Measurements from ENCODE around the gene SLC39A11.
"Not testable (repeated sequence)": the region's sequence is repeated elsewhere in the genome, so short reads cannot be mapped to it uniquely, and the experiment has no call there.

Gene SLC39A11

GRCh38 chr17:72999474-72999873, 93.0 kb downstream of the SLC39A11 start:
- DNase-seq: not testable (repeated sequence)

- no peak for DNase-seq
Measured at GRCh38 chr17:72998343-72998742, 94.1 kb downstream of the SLC39A11 start.

DNA sequence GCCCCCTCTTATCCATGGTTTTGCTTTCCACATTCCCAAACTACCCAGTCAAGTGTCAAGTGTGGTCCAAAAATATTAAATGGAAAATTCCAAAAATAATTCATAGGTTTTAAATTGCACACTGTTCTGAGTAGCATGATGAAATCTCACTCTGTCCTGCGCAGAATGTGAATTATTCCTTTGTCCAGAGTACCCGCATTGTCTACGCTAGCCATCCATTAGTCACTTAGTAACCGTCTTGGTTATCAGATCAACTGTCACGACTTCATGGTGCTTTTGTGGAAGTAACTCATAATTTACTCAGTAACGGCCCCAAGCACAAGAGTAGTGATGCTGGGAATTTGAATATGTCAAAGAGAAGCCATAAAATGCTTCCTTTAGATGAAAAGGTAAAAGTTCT, 94.9 kb downstream of the SLC39A11 start:
- no peak for DNase-seq

DNA sequence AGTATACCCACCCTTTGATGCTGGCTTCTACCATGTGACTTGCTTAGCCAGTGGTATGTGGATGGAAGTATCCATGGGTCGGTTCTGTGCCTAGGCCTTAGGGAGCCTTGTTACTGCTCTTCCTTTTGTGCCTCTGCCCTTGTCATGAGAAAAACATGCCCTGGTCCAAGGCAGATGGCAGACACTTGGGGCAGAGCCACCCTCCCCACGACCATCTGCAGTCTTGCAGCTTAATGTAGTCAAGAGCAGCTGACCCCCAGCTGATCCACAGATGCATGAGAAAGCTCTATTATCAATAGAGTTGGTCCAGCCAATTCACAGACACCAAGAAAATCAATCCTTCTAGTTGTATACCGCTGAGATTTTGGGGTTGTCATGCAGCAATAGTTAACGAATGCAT, 95.7 kb downstream of the SLC39A11 start:
- DNase-seq: no peak

DNA sequence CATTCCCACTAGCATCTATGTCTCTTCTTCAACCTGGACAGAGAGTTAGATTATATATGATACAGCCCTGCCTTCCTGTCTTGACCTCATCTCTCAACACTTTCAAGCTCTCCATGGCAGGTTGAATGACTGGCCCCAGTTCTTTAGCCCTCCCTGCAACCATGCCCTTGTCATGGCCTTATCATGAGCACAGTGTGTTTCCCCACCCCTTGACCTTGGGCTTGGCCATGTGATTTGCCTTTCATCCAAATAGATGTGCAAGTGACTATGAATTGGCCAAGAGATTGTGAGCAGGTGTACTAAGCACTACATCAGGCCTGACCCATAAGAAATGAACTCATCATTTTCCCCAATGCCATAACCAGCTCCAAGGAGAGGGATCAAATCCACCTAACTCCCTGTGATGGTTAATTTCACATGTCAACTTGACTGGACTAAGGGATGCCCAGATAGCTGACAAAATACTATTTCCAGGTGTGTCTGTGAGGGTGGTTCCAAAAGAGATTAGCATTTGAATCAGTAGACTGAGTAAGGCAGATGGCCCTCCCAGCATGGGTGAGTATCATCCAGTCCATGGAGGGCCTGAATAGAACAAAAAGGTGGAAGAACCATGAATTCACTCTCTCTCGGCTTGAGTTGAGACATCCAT, 97.4 kb downstream of the SLC39A11 start:
- no peak for DNase-seq

DNA sequence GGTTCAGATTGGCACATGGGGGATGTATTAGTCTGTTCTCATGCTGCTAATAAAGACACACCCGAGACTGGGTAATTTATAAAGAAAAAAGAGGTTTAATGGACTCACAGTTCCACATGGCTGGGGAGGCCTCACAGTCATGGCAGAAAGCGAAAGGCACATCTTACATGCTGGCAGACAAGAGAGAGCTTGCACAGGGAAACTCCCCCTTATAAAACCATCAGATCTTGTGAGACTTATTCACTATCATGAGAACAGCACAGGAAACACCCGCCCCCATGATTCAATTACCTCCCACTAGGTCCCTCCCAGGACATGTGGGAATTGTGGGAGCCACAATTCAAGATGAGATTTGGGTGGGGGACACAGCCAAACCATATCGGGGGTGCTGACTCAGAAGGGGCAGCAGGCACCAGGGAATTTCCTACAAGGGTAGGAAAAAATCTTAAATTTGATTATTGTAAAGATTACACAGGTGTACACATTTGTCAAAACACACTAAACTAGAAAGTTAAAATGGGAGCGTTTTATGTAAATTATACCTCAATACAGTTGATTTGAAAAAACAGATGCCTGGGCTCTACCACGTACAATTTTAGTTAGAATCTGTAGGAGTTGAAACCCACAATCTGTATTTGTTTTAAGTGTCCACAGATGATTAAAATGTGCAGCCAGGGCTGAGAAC, 99.6 kb downstream of the SLC39A11 start:
- not testable (repeated sequence) for DNase-seq

DNA sequence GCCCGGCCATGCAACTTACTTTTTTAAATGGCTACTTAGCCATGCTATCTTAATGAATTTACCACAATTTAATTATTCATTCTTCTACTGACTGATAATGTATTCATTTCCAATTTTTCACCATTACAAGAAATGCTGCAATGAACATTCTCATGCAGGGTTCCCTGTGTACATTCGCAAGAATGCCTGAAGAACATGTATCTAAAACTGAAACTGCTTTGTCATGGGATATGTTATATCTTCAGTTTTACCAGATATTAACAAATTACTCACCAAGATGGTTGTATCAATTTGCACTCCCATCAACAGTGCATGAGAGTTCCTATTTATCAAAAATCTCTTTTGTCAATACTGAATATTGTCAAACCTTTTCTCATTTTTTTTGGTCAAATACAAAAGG, 100.8 kb downstream of the SLC39A11 start:
- no peak for DNase-seq

DNA sequence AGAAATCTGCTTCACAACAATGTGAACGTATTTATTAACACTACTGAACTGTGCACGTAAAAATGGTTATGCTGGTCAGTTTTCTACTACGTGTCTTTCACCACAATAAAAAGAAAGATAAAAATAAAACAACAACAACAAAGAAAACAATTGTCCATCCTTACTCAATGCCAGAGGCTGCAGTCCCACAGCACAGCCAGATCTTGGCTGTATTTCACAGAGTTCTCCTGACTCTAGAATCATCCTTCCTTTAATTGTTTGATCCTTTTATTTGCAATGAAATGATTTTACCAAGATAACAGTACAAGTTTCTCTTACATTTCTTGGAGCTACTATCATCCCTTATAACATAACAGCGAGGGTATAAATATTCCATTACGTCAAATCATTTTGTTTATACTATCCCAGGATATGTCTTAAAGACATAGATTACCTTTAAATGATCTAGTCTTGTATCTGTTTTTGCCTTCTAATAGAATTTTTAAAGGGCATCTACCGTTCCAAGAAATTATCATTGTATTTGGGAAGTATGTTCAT, 103.3 kb downstream of the SLC39A11 start:
- DNase-seq: no peak

DNA sequence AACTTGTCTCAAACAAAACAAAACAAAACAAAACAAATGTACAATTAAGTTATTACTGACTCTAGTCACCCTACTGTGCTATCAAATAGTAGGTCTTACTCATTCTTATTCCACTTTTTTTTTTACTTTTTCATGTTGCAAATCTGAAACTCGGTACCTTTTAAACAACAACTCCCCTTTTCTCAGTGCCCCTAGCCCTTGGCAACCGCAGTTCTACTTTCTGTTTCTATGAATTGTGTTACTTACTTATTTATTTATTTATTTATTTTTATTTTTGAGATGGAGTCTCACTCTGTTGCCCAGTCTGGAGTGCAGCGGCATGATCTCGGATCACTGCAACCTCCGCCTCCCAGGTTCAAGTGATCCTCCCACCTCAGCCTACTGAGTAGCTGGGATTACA, 104.0 kb downstream of the SLC39A11 start:
- DNase-seq: no peak

DNA sequence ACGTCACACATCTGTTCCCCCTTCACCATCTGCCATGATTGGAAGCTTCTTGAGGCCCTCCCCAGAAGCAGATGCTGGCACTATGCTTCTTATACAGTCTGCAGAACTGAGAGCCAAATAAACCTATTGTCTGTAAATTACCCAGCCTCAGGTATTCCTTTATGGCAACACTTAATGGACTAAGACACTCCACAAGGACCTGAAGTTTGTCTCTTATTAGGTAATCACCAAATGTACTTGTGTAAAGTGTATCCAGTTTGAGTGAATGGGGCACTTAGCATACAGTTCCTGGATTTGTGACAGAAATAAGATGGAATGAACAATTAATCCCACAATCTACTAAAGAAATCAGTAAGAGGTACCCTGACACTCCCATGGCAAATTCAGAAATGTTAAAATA, 105.3 kb downstream of the SLC39A11 start:
- no peak for DNase-seq

- DNase-seq: peak; percentile 81
Measured at GRCh38 chr17:72985882-72986720, 106.4 kb downstream of the SLC39A11 start.

- DNase-seq: no peak
Measured at GRCh38 chr17:72984926-72985325, 107.6 kb downstream of the SLC39A11 start.

GRCh38 chr17:72984145-72984925, 108.2 kb downstream of the SLC39A11 start:
- no peak for DNase-seq

DNA sequence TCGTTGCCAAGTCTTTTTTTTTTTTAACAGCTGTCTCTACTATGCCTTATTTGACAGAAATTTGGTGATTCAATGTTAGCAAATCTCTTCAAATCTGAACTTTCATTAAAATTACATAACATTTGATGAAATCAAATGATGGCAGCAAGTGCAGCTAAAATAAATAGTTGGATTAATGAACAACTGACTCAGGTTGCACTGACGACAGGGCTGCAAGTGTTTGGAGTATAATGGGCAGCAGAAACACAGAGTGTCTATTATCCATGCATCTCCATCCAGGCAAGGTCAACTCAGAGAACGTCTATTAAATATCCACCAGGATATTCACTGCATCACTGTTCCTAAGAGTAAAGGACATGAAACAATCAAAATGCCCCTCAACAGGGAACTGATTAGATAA, 109.8 kb downstream of the SLC39A11 start:
- DNase-seq: no peak

DNA sequence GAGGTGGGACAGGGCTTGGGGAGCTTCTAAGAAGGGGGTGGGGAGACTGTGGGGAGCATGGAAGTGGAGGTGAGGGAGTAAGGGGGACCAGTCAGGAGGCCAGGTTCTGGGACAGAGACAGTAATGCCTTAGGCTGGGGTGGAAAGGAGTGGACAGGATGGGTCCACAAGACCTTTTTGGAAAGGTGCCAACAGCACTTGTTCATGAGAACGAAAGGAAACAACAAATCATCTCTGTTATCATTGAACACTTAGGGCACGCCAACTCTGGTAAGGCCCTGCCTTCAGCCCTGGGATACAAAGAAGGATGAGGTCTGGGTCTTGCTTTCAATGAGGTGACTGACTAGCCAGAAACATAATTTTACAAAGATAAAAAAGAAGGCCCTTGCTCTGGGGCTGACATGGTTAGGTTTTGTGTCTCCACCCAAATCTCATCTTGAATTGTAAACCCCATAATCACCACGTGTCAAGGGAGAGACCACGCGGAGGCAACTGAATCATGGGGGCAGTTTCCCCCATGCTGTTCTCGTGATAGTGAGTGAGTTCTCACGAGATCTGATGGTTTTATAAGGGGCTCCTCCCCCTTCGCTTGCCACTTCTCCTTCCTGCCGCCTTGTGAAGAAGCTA, 113.8 kb downstream of the SLC39A11 start:
- DNase-seq: no peak

DNA sequence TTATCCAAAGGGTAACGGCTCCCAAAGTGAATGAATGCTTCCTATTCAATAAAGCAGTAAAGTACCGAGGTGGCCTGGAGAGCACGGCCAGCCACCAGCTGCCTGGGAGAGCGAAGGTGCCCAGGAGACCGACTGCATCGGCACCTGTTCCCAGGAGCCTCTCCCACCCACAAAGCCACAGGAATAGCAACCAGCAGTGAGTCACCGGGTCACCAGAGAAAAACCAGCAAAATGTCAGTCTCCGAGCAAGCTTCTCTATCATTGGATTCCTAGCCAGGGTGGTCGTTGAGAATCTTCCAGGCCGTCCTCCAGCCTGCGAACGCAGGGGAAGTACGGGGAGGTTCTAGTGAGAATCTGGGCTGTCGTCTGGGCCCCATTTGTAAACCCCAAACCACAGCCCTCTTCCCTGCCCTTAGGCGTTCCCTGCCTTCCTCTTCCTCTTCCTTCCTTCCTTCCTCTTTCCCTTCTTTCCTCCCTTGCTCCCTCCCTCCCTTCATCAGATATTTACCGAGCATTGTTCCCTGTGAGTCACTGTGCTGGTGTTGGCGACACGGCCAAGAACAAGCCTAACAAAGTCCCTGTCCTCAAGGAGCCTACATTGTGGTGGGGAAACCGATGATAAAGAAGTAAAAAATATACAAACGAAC, 114.6 kb downstream of the SLC39A11 start:
- DNase-seq: no peak

GRCh38 chr17:72976971-72977770, 115.3 kb downstream of the SLC39A11 start:
- DNase-seq: no peak

GRCh38 chr17:72975509-72975908, 117.0 kb downstream of the SLC39A11 start:
- DNase-seq: no peak

DNA sequence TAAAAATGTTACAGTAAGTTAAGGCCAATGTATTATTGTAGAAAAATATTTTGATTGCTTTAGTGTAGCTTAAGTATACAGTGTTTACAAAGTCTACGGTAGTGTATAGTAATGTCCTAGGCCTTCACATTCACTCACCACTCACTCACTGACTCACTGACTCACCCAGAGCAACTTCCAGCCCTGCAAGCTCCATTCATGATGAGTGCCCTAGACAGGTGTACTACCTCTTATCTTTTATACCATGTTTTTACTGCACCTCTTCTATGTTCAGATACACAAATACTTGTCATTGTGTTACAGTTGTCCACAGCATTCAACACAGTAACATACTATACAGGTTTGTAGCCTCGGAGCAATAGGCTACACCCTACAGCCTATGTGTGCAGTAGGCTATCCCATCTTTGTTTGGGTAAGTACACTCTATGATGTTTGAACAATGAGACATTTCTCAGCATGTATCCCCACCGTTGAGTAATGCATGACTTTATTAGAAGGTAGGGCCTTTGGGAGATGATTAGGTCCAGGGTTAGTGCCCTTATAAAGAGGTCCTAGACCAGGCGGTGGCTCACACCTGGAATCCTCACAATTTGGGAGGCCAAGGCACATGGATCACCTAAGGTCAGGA, 117.8 kb downstream of the SLC39A11 start:
- DNase-seq: no peak

- DNase-seq: no peak
Measured at GRCh38 chr17:72972263-72972951, 120.1 kb downstream of the SLC39A11 start.
